ENCODE results near the gene PRIMPOL. TPM values are rescaled to one million over a fixed set of nuclear protein-coding genes. Genes with fewer than 3 reads are reported as not detected.

Gene PRIMPOL
- total and polyA plus RNA-seq, 2 of the 4 experiments (the other 2 are of a cell fraction): 5.6 to 8.8 TPM

DNA sequence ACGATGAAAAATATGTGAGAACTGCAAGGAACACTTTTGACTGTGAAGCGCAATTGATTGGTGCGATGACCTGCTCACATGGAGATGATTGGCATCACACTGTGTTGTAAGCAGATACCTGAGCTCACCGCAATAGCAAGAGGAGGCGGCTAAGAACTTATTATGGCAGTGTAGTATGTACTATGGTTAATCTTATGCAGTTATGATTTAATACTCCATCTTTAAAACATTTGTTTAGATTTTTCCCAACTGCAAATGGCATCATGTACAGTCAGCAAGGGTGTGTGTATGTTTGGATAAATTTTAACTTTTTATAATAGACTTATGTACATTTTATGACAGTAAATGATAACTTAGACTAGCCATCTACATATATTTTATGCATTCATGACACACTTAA lies 25.5 kb downstream of the PRIMPOL start:
- no peak overlapping the region for H2BK15ac ChIP-seq (ENCODE audit: low read depth, low read length)
- no peak overlapping the region for H2AK9ac ChIP-seq (replicated peaks; ENCODE audit: low read depth, low read length, poor library complexity)
- peak overlapping the region; percentile 53; the same call in 1 of the 2 replicates for H4K5ac ChIP-seq (ENCODE audit: low read depth, low read length)
- H3K27ac ChIP-seq (ENCODE audit: insufficient read depth, low read length): peak overlapping the region; percentile 90; the same call in 1 of the 2 replicates
- in situ Hi-C loops (cut with MboI; ENCODE audit: low sequenced_read_pairs): no loop called here
- WGBS, 2 experiments (ENCODE audit: extremely low coverage in 2 of 2, insufficient read length in 1 of 2): 100% methylated on average over 1 of the region's 5 CpGs; no CpG with 5 or more reads in 1 of the 2 experiments
- CTCF ChIA-PET: no interaction called here
- H3K36me3 ChIP-seq (ENCODE audit: control insufficient read depth, insufficient read depth, low read length): peaks cover 11% of the 10 kb centered on the region
- no peak overlapping the region for H3K56ac ChIP-seq (ENCODE audit: extremely low read depth, insufficient read depth, low read length)
- no peak overlapping the region; the same call in 1 of the 2 replicates for H3K4ac ChIP-seq (ENCODE audit: low read depth, low read length)
- H2BK20ac ChIP-seq (ENCODE audit: low read depth, low read length): no peak overlapping the region
- no peak overlapping the region for H2BK120ac ChIP-seq (ENCODE audit: low read depth, low read length)
- no peak overlapping the region for H2AK5ac ChIP-seq (ENCODE audit: low read depth, low read length)
- TF ChIP-seq CEBPB (IDR thresholded peaks at IDR 0.05; ENCODE audit: low read depth, low read length): no peak
- no peak for TF ChIP-seq FOS (IDR thresholded peaks at IDR 0.05; ENCODE audit: low read depth, low read length)
- no peak for TF ChIP-seq RFX5 (IDR thresholded peaks at IDR 0.05; ENCODE audit: low read depth, low read length)
- TF ChIP-seq, protein P1, sequence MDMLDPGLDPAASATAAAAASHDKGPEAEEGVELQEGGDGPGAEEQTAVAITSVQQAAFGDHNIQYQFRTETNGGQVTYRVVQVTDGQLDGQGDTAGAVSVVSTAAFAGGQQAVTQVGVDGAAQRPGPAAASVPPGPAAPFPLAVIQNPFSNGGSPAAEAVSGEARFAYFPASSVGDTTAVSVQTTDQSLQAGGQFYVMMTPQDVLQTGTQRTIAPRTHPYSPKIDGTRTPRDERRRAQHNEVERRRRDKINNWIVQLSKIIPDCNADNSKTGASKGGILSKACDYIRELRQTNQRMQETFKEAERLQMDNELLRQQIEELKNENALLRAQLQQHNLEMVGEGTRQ (IDR thresholded peaks at IDR 0.05; ENCODE audit: low read depth, low read length): no peak
- TF ChIP-seq, protein P2, sequence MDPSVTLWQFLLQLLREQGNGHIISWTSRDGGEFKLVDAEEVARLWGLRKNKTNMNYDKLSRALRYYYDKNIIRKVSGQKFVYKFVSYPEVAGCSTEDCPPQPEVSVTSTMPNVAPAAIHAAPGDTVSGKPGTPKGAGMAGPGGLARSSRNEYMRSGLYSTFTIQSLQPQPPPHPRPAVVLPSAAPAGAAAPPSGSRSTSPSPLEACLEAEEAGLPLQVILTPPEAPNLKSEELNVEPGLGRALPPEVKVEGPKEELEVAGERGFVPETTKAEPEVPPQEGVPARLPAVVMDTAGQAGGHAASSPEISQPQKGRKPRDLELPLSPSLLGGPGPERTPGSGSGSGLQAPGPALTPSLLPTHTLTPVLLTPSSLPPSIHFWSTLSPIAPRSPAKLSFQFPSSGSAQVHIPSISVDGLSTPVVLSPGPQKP (IDR thresholded peaks at IDR 0.05; ENCODE audit: borderline replicate concordance, low read depth, low read length): no peak
- TF ChIP-seq SMC3 (IDR thresholded peaks at IDR 0.05; ENCODE audit: low read depth, low read length): no peak
- no peak overlapping the region for H4K8ac ChIP-seq (ENCODE audit: low read depth in 2 of 2, low read length in 2 of 2)
- DNase-seq: no peak
- no peak overlapping the region for H3K9ac ChIP-seq (ENCODE audit: low read depth, low read length)
- no peak overlapping the region for H2BK5ac ChIP-seq (ENCODE audit: low read depth, low read length, poor library complexity, severe bottlenecking)
- H3K14ac ChIP-seq (replicated peaks; ENCODE audit: low read depth, low read length): no peak overlapping the region
- no peak overlapping the region; the same call in 1 of the 2 replicates for H4K91ac ChIP-seq (ENCODE audit: insufficient read depth, low read depth, low read length)
- H4K20me1 ChIP-seq (ENCODE audit: insufficient read depth, low read length): no peaks in the 10 kb centered on the region
- no peak overlapping the region for H2AFZ ChIP-seq (replicated peaks; ENCODE audit: low read length, poor library complexity)
- H3K27me3 ChIP-seq (ENCODE audit: control insufficient read depth, insufficient read depth, low read length): no peaks in the 10 kb centered on the region
- intact Hi-C loops (cut with micrococcal nuclease): no loop called here
- H3K79me1 ChIP-seq (ENCODE audit: low read depth in 1 of 2, low read length in 2 of 2): no peaks in the 10 kb centered on the region; a peak in 1 of 4 replicates
- no peak for ATAC-seq (ENCODE audit: low read depth)
- H3K23ac ChIP-seq (ENCODE audit: low read depth, low read length): no peak overlapping the region
- H3K9me1 ChIP-seq (ENCODE audit: insufficient read depth, low read length): 0 out of 2 replicates have a peak, but pooled peaks cover 3% of the 10 kb centered on the region
- no TSS peak for BruUV-seq (replicated peaks)
- peak overlapping the region; percentile 83 for H3K18ac ChIP-seq (ENCODE audit: low read depth, low read length)
- H3K4me3 ChIP-seq (ENCODE audit: insufficient read depth, low read depth, low read length): no peak overlapping the region
- dilution Hi-C loops (cut with HindIII; ENCODE audit: low sequenced_read_pairs, unreplicated experiment): no loop called here
- POLR2A ChIA-PET (ENCODE audit: unreplicated experiment): no interaction called here
- no peak overlapping the region for H3K4me2 ChIP-seq (ENCODE audit: low read depth, low read length)
- H3K4me1 ChIP-seq (ENCODE audit: control insufficient read depth, insufficient read depth, low read length): peaks cover 11% of the 10 kb centered on the region
- H3K9me3 ChIP-seq (ENCODE audit: control insufficient read depth, insufficient read depth, low read length): no peaks in the 10 kb centered on the region

Data from IMR-90 (cell line).